ENCODE data around the gene METTL24.

Gene METTL24

DNA sequence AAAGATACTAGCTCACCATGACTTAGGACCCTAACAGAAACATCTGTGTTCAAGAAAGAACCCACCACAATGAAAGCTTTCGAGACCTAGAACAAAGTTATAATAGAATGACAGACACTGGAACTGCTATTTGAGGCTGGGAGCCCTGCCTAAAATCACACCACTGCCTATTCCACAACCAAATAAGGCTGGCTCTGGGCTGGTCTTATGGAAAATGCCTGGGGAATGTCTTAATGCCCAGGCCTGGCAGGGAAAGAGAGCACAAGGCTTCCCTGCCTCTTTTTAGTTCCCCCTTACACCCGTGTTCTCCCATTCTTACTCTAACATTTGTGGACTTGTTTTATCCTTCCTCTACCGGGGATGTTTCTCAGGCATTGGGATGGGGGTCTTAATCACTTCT lies 5.6 kb upstream of the METTL24 start:
- TF ChIP-seq, protein P1, sequence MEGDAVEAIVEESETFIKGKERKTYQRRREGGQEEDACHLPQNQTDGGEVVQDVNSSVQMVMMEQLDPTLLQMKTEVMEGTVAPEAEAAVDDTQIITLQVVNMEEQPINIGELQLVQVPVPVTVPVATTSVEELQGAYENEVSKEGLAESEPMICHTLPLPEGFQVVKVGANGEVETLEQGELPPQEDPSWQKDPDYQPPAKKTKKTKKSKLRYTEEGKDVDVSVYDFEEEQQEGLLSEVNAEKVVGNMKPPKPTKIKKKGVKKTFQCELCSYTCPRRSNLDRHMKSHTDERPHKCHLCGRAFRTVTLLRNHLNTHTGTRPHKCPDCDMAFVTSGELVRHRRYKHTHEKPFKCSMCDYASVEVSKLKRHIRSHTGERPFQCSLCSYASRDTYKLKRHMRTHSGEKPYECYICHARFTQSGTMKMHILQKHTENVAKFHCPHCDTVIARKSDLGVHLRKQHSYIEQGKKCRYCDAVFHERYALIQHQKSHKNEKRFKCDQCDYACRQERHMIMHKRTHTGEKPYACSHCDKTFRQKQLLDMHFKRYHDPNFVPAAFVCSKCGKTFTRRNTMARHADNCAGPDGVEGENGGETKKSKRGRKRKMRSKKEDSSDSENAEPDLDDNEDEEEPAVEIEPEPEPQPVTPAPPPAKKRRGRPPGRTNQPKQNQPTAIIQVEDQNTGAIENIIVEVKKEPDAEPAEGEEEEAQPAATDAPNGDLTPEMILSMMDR (conservative IDR thresholded peaks at IDR 0.05; ENCODE audit: low read length) = no peak
- no peak overlapping the region for H3K4me3 ChIP-seq (ENCODE audit: low read length)
- no peak for DNase-seq (ENCODE audit: low read depth)

DNA sequence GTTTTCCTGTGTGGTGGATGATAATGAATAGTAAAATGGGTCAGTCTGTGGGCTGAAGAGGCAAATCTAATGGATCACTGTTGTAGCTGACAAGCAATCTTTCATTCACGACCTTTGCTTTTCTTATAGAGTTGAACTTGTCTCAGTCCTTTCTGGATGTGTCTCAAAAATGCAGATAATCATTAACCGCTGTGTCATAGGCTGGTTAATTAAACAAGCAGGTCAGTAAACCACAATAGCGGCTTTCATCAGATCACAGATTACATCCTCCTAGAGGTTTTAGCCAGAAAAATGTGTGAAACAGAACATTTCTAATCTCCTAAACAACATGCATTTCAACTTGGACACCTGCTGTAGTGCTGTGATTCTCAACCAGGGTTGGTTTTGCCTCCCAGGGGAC lies 2.5 kb upstream of the METTL24 start:
- no peak for DNase-seq (ENCODE audit: low read depth)
- no peak overlapping the region for H3K4me3 ChIP-seq (ENCODE audit: low read length)
- TF ChIP-seq, protein P1 (conservative IDR thresholded peaks at IDR 0.05; ENCODE audit: low read length) = no peak

DNA sequence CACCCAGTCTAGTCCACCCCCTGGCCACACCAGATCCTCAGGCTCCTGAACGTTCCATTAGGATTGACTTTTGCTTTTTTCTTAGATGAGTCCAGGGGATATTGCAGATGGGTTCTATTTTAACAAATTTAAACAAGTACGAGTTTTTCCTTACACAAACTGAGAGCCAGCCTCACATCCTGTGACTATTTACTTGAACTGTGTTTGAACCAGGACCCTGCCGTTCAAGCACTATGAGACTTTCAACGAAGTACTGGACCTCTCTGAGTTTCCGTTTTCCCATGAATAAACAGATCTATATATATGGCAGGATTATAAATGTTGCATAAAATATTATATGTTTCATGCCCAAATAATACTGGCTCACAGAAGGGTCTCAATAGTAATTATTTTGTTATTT lies 1.4 kb upstream of the METTL24 start:
- no peak for DNase-seq (ENCODE audit: low read depth)
- TF ChIP-seq, protein P1 (conservative IDR thresholded peaks at IDR 0.05; ENCODE audit: low read length) = no peak
- H3K4me3 ChIP-seq (ENCODE audit: low read length) = no peak overlapping the region

DNA sequence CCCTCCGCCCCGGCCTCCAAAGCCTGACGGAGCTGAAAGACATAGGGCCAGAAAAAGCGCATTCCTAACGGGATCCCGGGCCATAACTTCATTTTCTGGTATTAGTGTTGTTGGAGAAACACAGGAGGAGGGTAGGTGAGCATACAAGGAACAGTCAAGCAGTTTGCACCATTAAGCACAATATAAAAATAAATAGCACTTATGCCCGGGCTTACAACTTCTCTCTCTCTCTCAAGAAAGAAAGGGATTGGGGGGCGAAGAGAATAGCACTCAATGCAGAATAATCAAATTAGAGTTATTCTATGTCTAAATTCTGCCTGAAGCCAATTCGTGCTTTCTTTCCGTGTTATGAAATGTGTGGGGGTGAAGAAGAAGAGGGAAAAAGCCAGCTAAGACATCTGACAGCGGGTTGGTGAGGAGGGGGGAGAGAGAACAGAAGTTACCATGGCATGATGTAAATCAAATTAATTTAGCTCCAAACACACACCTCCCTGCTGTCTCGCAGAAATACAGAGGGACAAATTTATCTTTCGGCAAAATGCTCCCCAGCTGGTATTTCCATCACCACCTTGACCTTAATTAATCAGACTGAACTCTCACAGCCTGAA lies 508 bp upstream of the METTL24 start:
- peak overlapping the region; percentile 45 for H3K4me3 ChIP-seq (ENCODE audit: low read length)
- TF ChIP-seq, protein P1 (conservative IDR thresholded peaks at IDR 0.05; ENCODE audit: low read length) = no peak
- DNase-seq (ENCODE audit: low read depth) = no peak

DNA sequence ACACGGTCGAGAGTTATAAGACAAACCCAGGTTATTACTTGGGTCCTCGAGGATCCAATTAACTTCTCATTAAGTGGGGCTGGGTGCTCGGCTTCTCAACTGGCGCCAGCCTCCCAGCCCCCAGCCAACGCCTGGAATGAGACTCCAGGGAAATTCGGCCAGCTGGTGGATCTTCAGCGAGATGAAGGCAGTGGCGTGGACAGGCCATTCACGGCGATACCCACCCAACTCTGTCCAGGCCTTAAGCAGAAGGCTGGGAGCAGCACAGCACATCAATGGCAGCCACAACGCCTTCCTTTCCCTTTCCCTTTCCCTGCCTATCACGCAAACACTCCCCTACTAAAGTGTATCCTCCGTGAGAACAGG lies 868 bp downstream of the METTL24 start:
- DNase-seq (ENCODE audit: low read depth) = no peak
- TF ChIP-seq, protein P1 (conservative IDR thresholded peaks at IDR 0.05; ENCODE audit: low read length) = no peak
- peak overlapping the region; percentile 59 for H3K4me3 ChIP-seq (ENCODE audit: low read length)

DNA sequence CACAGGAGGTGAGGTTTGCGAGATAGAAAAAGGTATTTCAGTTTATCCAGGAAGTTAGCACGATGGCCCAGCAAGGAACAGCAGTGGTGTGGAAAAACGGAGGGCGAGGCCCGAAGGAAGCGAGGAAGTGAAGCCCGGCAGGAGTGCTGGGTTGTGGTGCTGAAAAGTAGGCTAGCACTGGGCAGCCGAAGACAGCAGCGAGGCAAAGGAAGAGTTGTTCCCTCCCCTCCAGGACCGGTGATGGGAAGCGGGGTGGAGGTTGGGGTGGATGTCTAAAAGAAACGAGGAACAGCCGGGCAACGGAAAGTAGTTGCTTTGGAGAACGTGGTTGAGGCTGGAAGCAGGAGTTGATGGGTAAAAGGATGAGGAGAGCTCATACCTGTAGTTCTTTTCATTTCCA lies 1.4 kb downstream of the METTL24 start:
- DNase-seq (ENCODE audit: low read depth) = no peak
- no peak overlapping the region for H3K4me3 ChIP-seq (ENCODE audit: low read length)
- TF ChIP-seq, protein P1 (conservative IDR thresholded peaks at IDR 0.05; ENCODE audit: low read length) = no peak

DNA sequence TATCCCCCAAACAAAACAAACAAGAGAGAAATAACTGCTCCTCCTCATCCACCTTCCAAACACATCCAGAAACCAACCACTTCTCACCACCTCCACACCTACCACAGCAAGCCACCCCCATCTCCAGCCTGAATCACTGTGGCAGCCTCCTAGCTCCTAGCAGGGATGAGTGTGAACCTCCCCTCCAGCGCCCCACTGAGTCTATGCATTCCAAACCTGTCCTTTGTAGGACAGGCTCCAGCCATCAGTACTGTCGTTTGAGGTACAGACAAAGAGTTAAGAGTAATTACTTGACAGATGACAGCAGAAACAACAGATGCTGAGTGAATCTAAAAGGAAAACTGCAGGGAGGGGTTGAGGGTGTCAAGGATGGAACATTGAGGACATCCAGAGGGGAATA lies 2.4 kb downstream of the METTL24 start:
- TF ChIP-seq, protein P1 (conservative IDR thresholded peaks at IDR 0.05; ENCODE audit: low read length) = no peak
- DNase-seq (ENCODE audit: low read depth) = no peak
- H3K4me3 ChIP-seq (ENCODE audit: low read length) = no peak overlapping the region

Measured in AG10803 (cell line).